Choroid plexus epithelial cell (primary cell): Measurements from ENCODE around the gene GAS2L3.

Experiments
- DNase-seq: peaks from one replicate; pipeline ENCODE4 v3.0.0-alpha.2; 2010; ENCODE audit warnings: low read depth
- H3K4me3 ChIP-seq: 2 replicates; pipeline ENCODE4 v1.5.1; 2011; ENCODE audit warnings: low read depth, mild to moderate bottlenecking, control low read depth, low read length, moderate library complexity
- TF ChIP-seq, protein P1 (sequence below): conservative IDR thresholded peaks from 2 replicates; pipeline ENCODE4 v1.5.1; 2011; ENCODE audit warnings: low read depth, mild to moderate bottlenecking, control low read depth, inconsistent platforms, low read length, moderate library complexity

Gene GAS2L3

DNA sequence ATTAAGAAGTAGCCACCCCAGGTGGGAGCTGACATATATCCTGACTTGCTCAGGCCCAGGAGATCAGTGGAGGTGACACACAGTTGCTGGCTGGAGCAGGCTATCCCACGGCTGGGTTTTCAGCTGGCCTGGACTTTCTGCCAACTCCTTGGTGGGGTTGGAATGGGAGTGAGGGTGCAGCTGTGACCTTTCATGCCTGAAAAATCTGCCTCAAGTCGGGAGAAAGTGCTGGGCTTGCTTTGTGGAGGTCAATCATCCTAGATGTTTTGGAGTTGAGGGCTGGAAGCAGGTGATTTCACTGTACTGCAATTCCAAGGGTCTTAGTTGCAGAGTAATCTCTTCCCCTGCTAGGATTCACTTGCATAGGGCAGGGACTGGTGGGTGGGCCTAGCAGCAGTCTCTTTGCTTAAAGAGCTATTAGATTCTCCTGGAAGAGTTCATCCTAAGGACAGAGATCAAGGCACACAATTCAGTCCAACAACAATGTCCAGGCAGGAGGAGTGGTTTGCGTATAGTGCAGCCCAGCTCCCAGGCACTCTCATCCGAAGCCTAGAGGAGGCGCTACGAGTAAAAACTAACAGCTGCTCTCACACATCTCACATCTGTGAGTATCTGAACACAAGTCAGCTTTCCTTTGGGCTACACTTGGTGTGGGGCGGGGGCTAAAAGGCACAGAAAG is 98.1 kb downstream of the GAS2L3 start:
- DNase-seq, result no peak
- no peak overlapping the region for H3K4me3 ChIP-seq
- TF ChIP-seq, protein P1, sequence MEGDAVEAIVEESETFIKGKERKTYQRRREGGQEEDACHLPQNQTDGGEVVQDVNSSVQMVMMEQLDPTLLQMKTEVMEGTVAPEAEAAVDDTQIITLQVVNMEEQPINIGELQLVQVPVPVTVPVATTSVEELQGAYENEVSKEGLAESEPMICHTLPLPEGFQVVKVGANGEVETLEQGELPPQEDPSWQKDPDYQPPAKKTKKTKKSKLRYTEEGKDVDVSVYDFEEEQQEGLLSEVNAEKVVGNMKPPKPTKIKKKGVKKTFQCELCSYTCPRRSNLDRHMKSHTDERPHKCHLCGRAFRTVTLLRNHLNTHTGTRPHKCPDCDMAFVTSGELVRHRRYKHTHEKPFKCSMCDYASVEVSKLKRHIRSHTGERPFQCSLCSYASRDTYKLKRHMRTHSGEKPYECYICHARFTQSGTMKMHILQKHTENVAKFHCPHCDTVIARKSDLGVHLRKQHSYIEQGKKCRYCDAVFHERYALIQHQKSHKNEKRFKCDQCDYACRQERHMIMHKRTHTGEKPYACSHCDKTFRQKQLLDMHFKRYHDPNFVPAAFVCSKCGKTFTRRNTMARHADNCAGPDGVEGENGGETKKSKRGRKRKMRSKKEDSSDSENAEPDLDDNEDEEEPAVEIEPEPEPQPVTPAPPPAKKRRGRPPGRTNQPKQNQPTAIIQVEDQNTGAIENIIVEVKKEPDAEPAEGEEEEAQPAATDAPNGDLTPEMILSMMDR, result no peak

DNA sequence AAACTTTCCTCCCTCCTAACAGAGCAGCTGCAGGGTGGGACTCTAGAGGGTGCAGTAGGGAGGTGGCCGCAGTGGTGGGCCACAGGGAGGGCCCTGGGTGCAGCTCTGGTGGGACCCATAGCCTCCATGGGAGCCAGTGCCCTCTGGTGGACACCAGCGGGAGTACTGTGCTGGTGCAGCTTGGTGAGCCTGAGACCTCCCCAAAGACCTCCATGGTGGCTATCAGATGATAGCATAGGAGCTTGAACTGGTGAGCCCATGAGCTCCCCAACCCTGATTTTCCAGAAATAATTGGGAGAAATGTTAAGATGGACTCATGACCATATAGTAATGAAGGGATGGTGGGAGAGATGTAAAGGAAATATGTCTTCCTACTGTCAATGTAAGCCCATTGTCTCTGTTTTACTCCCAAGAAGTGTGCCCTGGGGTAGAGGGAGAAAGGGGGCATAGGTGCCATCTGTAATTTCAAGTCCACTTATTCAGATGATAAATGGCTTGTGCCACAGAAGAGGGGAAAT is 98.7 kb downstream of the GAS2L3 start:
- DNase-seq, result peak; percentile 22
- H3K4me3 ChIP-seq, result no peak overlapping the region
- TF ChIP-seq, protein P1, result peak; percentile 75

DNA sequence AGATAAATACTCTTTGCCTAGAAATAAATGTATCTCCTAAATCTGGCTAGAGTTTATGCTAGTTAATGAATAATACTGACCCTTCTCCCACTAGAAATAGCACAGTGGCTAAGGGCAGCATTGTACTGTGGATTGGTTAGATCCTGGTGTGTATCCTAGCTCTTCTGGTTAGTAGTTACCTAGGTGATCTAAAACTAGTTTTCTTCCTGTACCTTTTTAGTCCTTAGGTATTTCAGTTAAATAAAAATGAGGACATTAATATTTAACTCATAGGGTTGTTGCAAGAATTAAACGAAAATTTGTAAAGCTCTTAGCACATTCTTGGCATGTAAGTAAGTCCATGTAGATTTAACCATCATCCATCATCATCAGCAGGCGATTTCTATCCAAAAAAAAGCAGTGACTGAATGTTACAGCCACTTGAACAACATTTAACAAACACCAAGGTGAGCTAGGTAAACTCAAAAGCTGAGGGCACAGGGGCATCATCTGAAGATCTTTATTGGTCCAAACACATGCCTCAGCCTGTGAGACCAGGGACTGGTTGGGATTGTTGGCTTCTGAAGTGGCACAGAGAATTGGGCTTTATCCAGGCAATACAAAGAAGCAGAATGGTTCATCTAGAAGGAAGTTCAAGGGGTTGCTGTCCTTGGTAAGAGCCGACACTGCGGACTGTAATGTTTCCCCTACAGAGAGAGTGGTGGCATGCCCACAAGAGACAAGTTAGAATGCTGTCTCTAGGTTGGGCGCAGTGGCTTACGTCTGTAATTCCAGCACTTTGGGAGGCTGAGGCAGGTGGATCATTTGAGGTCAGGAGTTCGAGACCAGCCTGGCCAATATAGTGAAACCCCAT is 100.8 kb downstream of the GAS2L3 start:
- DNase-seq, result no peak
- TF ChIP-seq, protein P1, result no peak
- H3K4me3 ChIP-seq, result no peak overlapping the region
